Left ventricle myocardium inferior (tissue), 1 donor: ENCODE data around the gene SLC44A4. TPM values are rescaled to one million over a fixed set of nuclear protein-coding genes. Genes with fewer than 3 reads are reported as not detected.
A peak's percentile ranks its signal among the peaks of the same experiment; 100 is the strongest.

Experiments used
- DNase-seq: peaks from one replicate; pipeline ENCODE4 v3.0.0-alpha.2; 2020
- H3K27ac ChIP-seq: fragments of 200-600 bp; replicated peaks from 2 replicates; pipeline ENCODE4 v1.8.0; 2021
- H3K27me3 ChIP-seq: fragments of 200-600 bp; 2 replicates; pipeline ENCODE4 v1.8.0; 2021; ENCODE audit warnings: low read depth
- H3K36me3 ChIP-seq: fragments of 200-600 bp; 2 replicates; pipeline ENCODE4 v1.8.0; 2021
- H3K4me1 ChIP-seq: fragments of 200-600 bp; 2 replicates; pipeline ENCODE4 v1.8.0; 2021
- H3K4me3 ChIP-seq: fragments of 200-600 bp; 2 replicates; pipeline ENCODE4 v1.8.0; 2021; ENCODE audit warnings: mild to moderate bottlenecking, moderate library complexity
- H3K9me3 ChIP-seq: fragments of 200-600 bp; replicated peaks from 2 replicates; pipeline ENCODE4 v1.8.0; 2021
- CTCF ChIP-seq: fragments of 200-600 bp; IDR thresholded peaks from 2 replicates; pipeline ENCODE4 v1.8.0; 2021; ENCODE audit warnings: antibody characterized with exemption, mild to moderate bottlenecking, borderline replicate concordance
- intact Hi-C: fragments of 100-400 bp; cut with micrococcal nuclease; formaldehyde crosslinking; loops from one replicate; pipeline ENCODE4 v1.11.0; 2022
- total RNA-seq: library from RNA; stranded (reverse); fragmentation: NEBNext Ultra II Directional; extraction: Animal tissue kit (Norgen Biotek cat#: 25700); gene quantifications from one replicate; pipeline ENCODE4 v1.2.1, GENCODE V29; 2021
- donor health status: DM: no; HTN: yes; CAD: no; lungs with severe emphysema.

Gene SLC44A4
- total RNA-seq, 1 donor from 2014 or later, result 0.08 TPM

- peaks cover 30% of the 10 kb centered on the region for H3K4me1 ChIP-seq
- peaks cover 31% of the 10 kb centered on the region for H3K36me3 ChIP-seq
- no peak for TF ChIP-seq CTCF
- H3K9me3 ChIP-seq, result no peaks in the 10 kb centered on the region
- intact Hi-C loops, result no loop called here
- peak within 1 kb of the TSS; percentile 86 for H3K27ac ChIP-seq
- peak; percentile 99 for DNase-seq
- peak within 1 kb of the TSS; percentile 74 for H3K4me3 ChIP-seq
- no peaks in the 10 kb centered on the region for H3K27me3 ChIP-seq
These were observed 16.2 kb downstream of the SLC44A4 start, which contains the start of gene NEU1 for GRCh38 chr6:31862344-31863235. TSS of gene NEU1 (minus strand) at chr6:31862821. CDS start at chr6:31862776, 45 bp downstream.

- no peak for DNase-seq
- intact Hi-C loops, result no loop called here
- H3K27ac ChIP-seq, result peak overlapping the region; percentile 86
These were observed 16.9 kb downstream of the SLC44A4 start for GRCh38 chr6:31861919-31862343.

DNA sequence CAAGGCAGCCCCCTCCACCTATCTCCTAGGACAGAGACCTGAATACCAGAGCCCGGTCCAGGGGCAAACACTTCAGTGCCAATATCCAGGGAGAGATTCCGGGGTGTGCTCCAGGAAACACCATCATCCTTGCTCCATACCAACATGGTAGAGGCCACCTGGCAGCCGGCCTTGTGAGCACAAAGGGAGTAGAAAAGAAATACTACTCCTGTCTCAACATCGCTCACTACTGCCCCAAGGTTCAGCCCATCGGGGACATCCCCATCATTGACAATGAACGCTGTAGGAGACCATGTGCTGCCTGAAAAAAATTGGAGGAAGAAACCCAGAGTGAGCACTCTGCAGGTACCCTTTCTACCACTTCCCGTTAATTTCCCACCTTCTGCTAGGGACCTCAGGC is 17.6 kb downstream of the SLC44A4 start:
- Histone ChIP-seq H3K36me3 (peaks cover 33% of the 10 kb centered on the region), H3K27me3 (no peaks in the 10 kb centered on the region), H3K27ac (no peak overlapping the region), H3K4me3 (no peak overlapping the region), H3K9me3 (no peaks in the 10 kb centered on the region), H3K4me1 (peaks cover 30% of the 10 kb centered on the region)
- intact Hi-C loops, result no loop called here
- TF ChIP-seq CTCF, result no peak
- no peak for DNase-seq

More at GRCh38 chr6:31861919-31862343, 16.9 kb downstream of the SLC44A4 start:
- H3K36me3 ChIP-seq, result peaks cover 33% of the 10 kb centered on the region
- peaks cover 30% of the 10 kb centered on the region for H3K4me1 ChIP-seq
- H3K27me3 ChIP-seq, result no peaks in the 10 kb centered on the region
- TF ChIP-seq CTCF, result no peak
- no peaks in the 10 kb centered on the region for H3K9me3 ChIP-seq
- H3K4me3 ChIP-seq, result peak overlapping the region; percentile 74

DNA sequence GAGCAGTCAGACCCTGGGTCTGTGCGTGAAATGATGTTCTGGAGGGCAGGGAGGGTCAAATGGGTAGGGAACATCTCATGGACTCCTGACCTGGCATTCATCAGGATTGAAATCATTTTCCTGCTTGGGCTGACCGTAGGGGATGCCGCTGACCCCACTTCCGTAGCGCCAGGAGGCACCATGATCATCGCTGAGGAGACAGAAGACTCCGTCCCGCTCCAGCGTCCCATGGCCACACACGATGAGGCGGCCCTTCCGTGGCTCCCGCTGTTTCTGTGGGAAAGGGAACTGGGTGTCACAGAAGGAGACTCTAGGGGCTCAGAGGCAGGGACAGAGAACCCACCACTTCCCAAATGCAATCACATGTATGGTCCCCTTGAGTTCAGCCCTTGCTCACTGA is 18.4 kb downstream of the SLC44A4 start:
- TF ChIP-seq CTCF, result no peak
- peaks cover 30% of the 10 kb centered on the region for H3K4me1 ChIP-seq
- no peaks in the 10 kb centered on the region for H3K27me3 ChIP-seq
- no peak overlapping the region for H3K4me3 ChIP-seq
- H3K9me3 ChIP-seq, result no peaks in the 10 kb centered on the region
- DNase-seq, result no peak
- H3K36me3 ChIP-seq, result peaks cover 33% of the 10 kb centered on the region
- H3K27ac ChIP-seq, result no peak overlapping the region
- intact Hi-C loops, result no loop called here

DNA sequence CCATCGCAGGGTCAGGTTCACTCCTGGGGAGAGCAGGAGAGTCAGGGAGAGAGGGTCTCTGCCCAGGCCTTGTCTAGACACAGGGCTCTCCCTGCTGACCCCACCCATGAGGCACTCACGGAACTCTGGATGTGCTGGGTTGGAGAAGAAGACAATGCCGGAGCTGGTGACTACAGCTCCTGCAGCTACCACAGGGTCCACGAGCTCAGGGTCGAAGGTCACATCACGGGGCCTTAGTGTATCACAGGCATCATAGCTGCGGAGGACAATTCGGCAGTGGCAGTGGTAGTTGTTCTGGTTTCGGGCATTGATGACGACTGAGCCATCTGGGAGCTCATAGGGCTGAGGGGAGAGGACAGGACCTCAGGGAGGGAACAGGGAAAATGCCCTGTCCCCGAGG is 18.9 kb downstream of the SLC44A4 start:
- no peaks in the 10 kb centered on the region for H3K27me3 ChIP-seq
- H3K27ac ChIP-seq, result no peak overlapping the region
- H3K4me1 ChIP-seq, result peaks cover 30% of the 10 kb centered on the region
- H3K9me3 ChIP-seq, result no peaks in the 10 kb centered on the region
- no peak for TF ChIP-seq CTCF
- DNase-seq, result no peak
- peaks cover 33% of the 10 kb centered on the region for H3K36me3 ChIP-seq
- intact Hi-C loops, result no loop called here
- no peak overlapping the region for H3K4me3 ChIP-seq
